ENCODE data around the gene GGTLC3. TPM values are rescaled to one million over a fixed set of nuclear protein-coding genes. Genes with fewer than 3 reads are reported as not detected.

Gene GGTLC3
- total RNA-seq, 4 donors from 2014 or later: 6.4 to 13.3 TPM; not detected in 2

Other genes with a start within 250 kb of the GGTLC3 start
- gene TMEM191B, start 9.6 kb upstream of the GGTLC3 start, total RNA-seq: 10 to 100 TPM in 1 of 4 donors, 1 to 10 TPM in 1, under 1 TPM in 1, not detected in 1; 0.88 to 10.1 (median 2.2) TPM
- under 1 TPM; 0.13 to 0.67 (median 0.49) TPM for gene RIMBP3, start 93.8 kb upstream of the GGTLC3 start, total RNA-seq